HEK293 (cell line): ENCODE measurements around the gene APC2.

Source experiments
- CTCF ChIA-PET: fragments of 350-600 bp; formaldehyde crosslinking; extraction: SDS; loops from one replicate; lab custom pipeline; 2021; ENCODE audit warnings: antibody characterized with exemption; lab: Yijun Ruan, JAX
- POLR2A ChIA-PET: fragments of 300-600 bp; formaldehyde crosslinking; extraction: SDS; loops from one replicate; lab custom pipeline; 2020; ENCODE audit warnings: antibody characterized with exemption, inconsistent platforms; lab: Yijun Ruan, JAX
- H3K27ac ChIP-seq: fragments of 200-500 bp; sonication (Bioruptor generic); 2 replicates; pipeline ENCODE4 v1.5.1; 2014; ENCODE audit warnings: low read depth, low read length, control low read depth, inconsistent platforms; ENCODE audit errors: extremely low read depth
- H3K36me3 ChIP-seq, 2 experiments: fragments of 200-500 bp in 1 of 2; sonication (Bioruptor generic) in 1 of 2; 1 replicate in 1 of 2; 2 replicates in 1 of 2; pipeline ENCODE4 v1.5.1; 2014 to 2017; ENCODE audit warnings: inconsistent platforms in 2 of 2, low read length in 2 of 2; ENCODE audit not compliant: control insufficient read depth in 2 of 2, insufficient read depth in 1 of 2
- H3K4me1 ChIP-seq: fragments of 200-500 bp; sonication (Bioruptor generic); 2 replicates; pipeline ENCODE4 v1.5.1; 2014; ENCODE audit warnings: mild to moderate bottlenecking, low read length, inconsistent platforms; ENCODE audit not compliant: control insufficient read depth, insufficient read depth
- H3K4me3 ChIP-seq: 2 replicates; pipeline ENCODE4 v1.5.1; 2011; ENCODE audit warnings: low read depth, mild to moderate bottlenecking, control low read depth, low read length, moderate library complexity
- H3K9me3 ChIP-seq: fragments of 200-500 bp; sonication (Bioruptor generic); 2 replicates; pipeline ENCODE4 v1.5.1; 2014; ENCODE audit warnings: low read depth, low read length, inconsistent platforms; ENCODE audit not compliant: control insufficient read depth, insufficient read depth
- FEZF1 ChIP-seq: fragments of 450-650 bp; formaldehyde crosslinking; IDR thresholded peaks from 2 replicates; pipeline ENCODE4 v1.5.1; 2016; ENCODE audit warnings: missing biosample characterization, missing genetic modification characterization
- GLI4 ChIP-seq: fragments of 450-650 bp; formaldehyde crosslinking; IDR thresholded peaks from 2 replicates; pipeline ENCODE4 v1.5.1; 2016; ENCODE audit warnings: missing biosample characterization, missing genetic modification characterization
- GLIS1 ChIP-seq: fragments of 450-650 bp; formaldehyde crosslinking; IDR thresholded peaks from 2 replicates; pipeline ENCODE4 v1.5.1; 2016; ENCODE audit warnings: missing biosample characterization, missing genetic modification characterization
- HOXA7 ChIP-seq: sonication (generic); formaldehyde crosslinking; IDR thresholded peaks from 2 replicates; pipeline ENCODE4 v1.8.1; 2022; ENCODE audit warnings: missing genetic modification reagents, borderline replicate concordance
- HOXD13 ChIP-seq: sonication (generic); formaldehyde crosslinking; IDR thresholded peaks from 2 replicates; pipeline ENCODE4 v1.8.0; 2022; ENCODE audit warnings: missing genetic modification reagents, borderline replicate concordance
- KLF9 ChIP-seq: fragments of 450-650 bp; formaldehyde crosslinking; IDR thresholded peaks from 2 replicates; pipeline ENCODE4 v1.5.1; 2016; ENCODE audit warnings: missing biosample characterization, missing genetic modification characterization, low read depth
- SCRT2 ChIP-seq: fragments of 450-650 bp; formaldehyde crosslinking; IDR thresholded peaks from 2 replicates; pipeline ENCODE4 v1.5.1; 2016; ENCODE audit warnings: missing biosample characterization, missing genetic modification characterization
- SP3 ChIP-seq: fragments of 450-650 bp; formaldehyde crosslinking; IDR thresholded peaks from 2 replicates; pipeline ENCODE4 v1.5.1; 2016; ENCODE audit warnings: missing biosample characterization, missing genetic modification characterization
- SP7 ChIP-seq: fragments of 450-650 bp; formaldehyde crosslinking; IDR thresholded peaks from 2 replicates; pipeline ENCODE4 v1.5.1; 2016; ENCODE audit warnings: missing biosample characterization, missing genetic modification characterization
- ZBTB20 ChIP-seq: fragments of 450-650 bp; formaldehyde crosslinking; IDR thresholded peaks from 2 replicates; pipeline ENCODE4 v1.5.1; 2016; ENCODE audit warnings: missing biosample characterization, missing genetic modification characterization
- ZBTB8A ChIP-seq: fragments of 450-650 bp; formaldehyde crosslinking; IDR thresholded peaks from 2 replicates; pipeline ENCODE4 v1.5.1; 2016; ENCODE audit warnings: missing biosample characterization, missing genetic modification characterization
- ZFP69B ChIP-seq: fragments of 450-650 bp; formaldehyde crosslinking; IDR thresholded peaks from 2 replicates; pipeline ENCODE4 v1.5.1; 2016; ENCODE audit warnings: missing biosample characterization, missing genetic modification characterization
- ZNF132 ChIP-seq: fragments of 450-650 bp; formaldehyde crosslinking; IDR thresholded peaks from 2 replicates; pipeline ENCODE4 v1.5.1; 2017; ENCODE audit warnings: missing biosample characterization, missing genetic modification characterization, borderline replicate concordance
- ZNF157 ChIP-seq: fragments of 450-650 bp; formaldehyde crosslinking; IDR thresholded peaks from 2 replicates; pipeline ENCODE4 v1.5.1; 2016; ENCODE audit warnings: missing biosample characterization, missing genetic modification characterization
- ZNF169 ChIP-seq: fragments of 450-650 bp; formaldehyde crosslinking; IDR thresholded peaks from 2 replicates; pipeline ENCODE4 v1.5.1; 2016; ENCODE audit warnings: missing biosample characterization, missing genetic modification characterization
- ZNF184 ChIP-seq: fragments of 450-650 bp; IDR thresholded peaks from 2 replicates; pipeline ENCODE4 v1.5.1; 2018; ENCODE audit warnings: missing biosample characterization, mild to moderate bottlenecking, missing genetic modification characterization
- ZNF2 ChIP-seq: fragments of 450-650 bp; formaldehyde crosslinking; IDR thresholded peaks from 2 replicates; pipeline ENCODE4 v1.5.1; 2016; ENCODE audit warnings: missing biosample characterization, missing genetic modification characterization
- ZNF311 ChIP-seq: fragments of 450-650 bp; formaldehyde crosslinking; IDR thresholded peaks from 2 replicates; pipeline ENCODE4 v1.5.1; 2017; ENCODE audit warnings: missing biosample characterization, missing genetic modification characterization, borderline replicate concordance
- ZNF394 ChIP-seq: fragments of 450-650 bp; formaldehyde crosslinking; IDR thresholded peaks from 2 replicates; pipeline ENCODE4 v1.5.1; 2016; ENCODE audit warnings: missing biosample characterization, missing genetic modification characterization, mild to moderate bottlenecking, moderate library complexity, borderline replicate concordance
- ZNF48 ChIP-seq: fragments of 450-650 bp; formaldehyde crosslinking; IDR thresholded peaks from 2 replicates; pipeline ENCODE4 v1.5.1; 2016; ENCODE audit warnings: missing biosample characterization, missing genetic modification characterization
- ZNF501 ChIP-seq: fragments of 450-650 bp; formaldehyde crosslinking; IDR thresholded peaks from 2 replicates; pipeline ENCODE4 v1.5.1; 2016; ENCODE audit warnings: missing biosample characterization, missing genetic modification characterization
- ZNF580 ChIP-seq: fragments of 450-650 bp; formaldehyde crosslinking; IDR thresholded peaks from 2 replicates; pipeline ENCODE4 v1.5.1; 2016; ENCODE audit warnings: missing biosample characterization, missing genetic modification characterization
- ZNF610 ChIP-seq: fragments of 450-650 bp; formaldehyde crosslinking; IDR thresholded peaks from 2 replicates; pipeline ENCODE4 v1.5.1; 2016; ENCODE audit warnings: missing biosample characterization, missing genetic modification characterization, borderline replicate concordance
- ZNF629 ChIP-seq: fragments of 450-650 bp; formaldehyde crosslinking; IDR thresholded peaks from 2 replicates; pipeline ENCODE4 v1.5.1; 2017; ENCODE audit warnings: missing biosample characterization, missing genetic modification characterization
- ZNF645 ChIP-seq: fragments of 450-650 bp; formaldehyde crosslinking; IDR thresholded peaks from 2 replicates; pipeline ENCODE4; 2016; ENCODE audit warnings: missing biosample characterization, missing genetic modification characterization
- ZNF76 ChIP-seq: fragments of 450-650 bp; formaldehyde crosslinking; IDR thresholded peaks from 2 replicates; pipeline ENCODE4; 2016; ENCODE audit warnings: low read depth, missing biosample characterization, missing genetic modification characterization, borderline replicate concordance
- ZNF830 ChIP-seq: fragments of 450-650 bp; IDR thresholded peaks from 2 replicates; pipeline ENCODE4 v1.5.0; 2018; ENCODE audit warnings: missing biosample characterization, missing genetic modification characterization, low read depth, mild to moderate bottlenecking, moderate library complexity
- ZSCAN30 ChIP-seq: fragments of 450-650 bp; IDR thresholded peaks from 2 replicates; pipeline ENCODE4 v1.5.1; 2018; ENCODE audit warnings: missing biosample characterization, mild to moderate bottlenecking, missing genetic modification characterization, moderate library complexity
- TF ChIP-seq, protein P1 (sequence below): fragments of 450-650 bp; formaldehyde crosslinking; IDR thresholded peaks from 2 replicates; pipeline ENCODE4 v1.5.1; 2016; ENCODE audit warnings: missing biosample characterization, missing genetic modification characterization
- TF ChIP-seq, protein P2 (sequence below): fragments of 450-650 bp; formaldehyde crosslinking; IDR thresholded peaks from 2 replicates; pipeline ENCODE4 v1.5.1; 2017; ENCODE audit warnings: missing biosample characterization, missing genetic modification characterization
- TF ChIP-seq, protein P3 (sequence below): fragments of 450-650 bp; formaldehyde crosslinking; IDR thresholded peaks from 2 replicates; pipeline ENCODE4 v1.5.1; 2017; ENCODE audit warnings: missing biosample characterization, missing genetic modification characterization

Gene APC2

GRCh38 chr19:1441677-1442438 lies 8.1 kb upstream of the APC2 start (continued):
- TF ChIP-seq ZNF830 (tag by site-specific recombination) (no peak), ZNF2 (tag by site-specific recombination) (no peak; the same call in 1 of the 2 replicates), ZNF311 (no peak), ZNF394 (no peak), HOXA7 (CRISPR knock-in tag) (no peak), ZBTB20 (peak; percentile 19; the same call in 1 of the 2 replicates), ZNF580 (tag by site-specific recombination) (no peak), KLF9 (tag by site-specific recombination) (no peak), ZNF76 (no peak), ZNF132 (tag by site-specific recombination) (no peak), HOXD13 (no peak), ZNF645 (tag by site-specific recombination) (no peak), SP7 (tag by site-specific recombination) (no peak), GLIS1 (tag by site-specific recombination) (peak; percentile 45; the same call in 1 of the 2 replicates), SP3 (tag by site-specific recombination) (no peak), ZSCAN30 (tag by site-specific recombination) (peak; percentile 58; the same call in 1 of the 2 replicates), ZNF501 (tag by site-specific recombination) (no peak), SCRT2 (tag by site-specific recombination) (no peak), ZNF48 (no peak), FEZF1 (tag by site-specific recombination) (no peak), ZNF157 (no peak), ZNF169 (tag by site-specific recombination) (no peak)
- TF ChIP-seq, protein P1, sequence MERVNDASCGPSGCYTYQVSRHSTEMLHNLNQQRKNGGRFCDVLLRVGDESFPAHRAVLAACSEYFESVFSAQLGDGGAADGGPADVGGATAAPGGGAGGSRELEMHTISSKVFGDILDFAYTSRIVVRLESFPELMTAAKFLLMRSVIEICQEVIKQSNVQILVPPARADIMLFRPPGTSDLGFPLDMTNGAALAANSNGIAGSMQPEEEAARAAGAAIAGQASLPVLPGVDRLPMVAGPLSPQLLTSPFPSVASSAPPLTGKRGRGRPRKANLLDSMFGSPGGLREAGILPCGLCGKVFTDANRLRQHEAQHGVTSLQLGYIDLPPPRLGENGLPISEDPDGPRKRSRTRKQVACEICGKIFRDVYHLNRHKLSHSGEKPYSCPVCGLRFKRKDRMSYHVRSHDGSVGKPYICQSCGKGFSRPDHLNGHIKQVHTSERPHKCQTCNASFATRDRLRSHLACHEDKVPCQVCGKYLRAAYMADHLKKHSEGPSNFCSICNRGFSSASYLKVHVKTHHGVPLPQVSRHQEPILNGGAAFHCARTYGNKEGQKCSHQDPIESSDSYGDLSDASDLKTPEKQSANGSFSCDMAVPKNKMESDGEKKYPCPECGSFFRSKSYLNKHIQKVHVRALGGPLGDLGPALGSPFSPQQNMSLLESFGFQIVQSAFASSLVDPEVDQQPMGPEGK (tag by site-specific recombination) = peak; percentile 68; the same call in 1 of the 2 replicates
- TF ChIP-seq, all 188 proteins: peak for 15

- CTCF ChIA-PET = interaction anchor here (0.5 to 3.2 kb wide), 9 partner anchors 9 to 675 kb away, joined by 3 to 21 read pairs (median 4); no protein-coding TSS in a partner anchor
- H3K4me1 ChIP-seq = peaks cover 12% of the 10 kb centered on the region; the same call in 1 of the 2 replicates
- POLR2A ChIA-PET = interaction anchor here (0.5 to 2.4 kb wide), 8 partner anchors 13 to 331 kb away, joined by 3 to 7 read pairs (median 4); partner anchors contain the start of gene REEP6
- peak overlapping the region; percentile 39 for H3K4me3 ChIP-seq
- peaks cover 9 to 24% of the 10 kb centered on the region in 2 experiments; a peak in 2 of 3 replicates for H3K36me3 ChIP-seq
- H3K27ac ChIP-seq = no peak overlapping the region; the same call in 1 of the 2 replicates
- H3K9me3 ChIP-seq = no peaks in the 10 kb centered on the region
- TF ChIP-seq ZNF629 (peak; percentile 70), ZFP69B (tag by site-specific recombination) (peak; percentile 71), GLI4 (tag by site-specific recombination) (peak; percentile 63; the same call in 1 of the 2 replicates), ZNF184 (tag by site-specific recombination) (peak; percentile 36; the same call in 1 of the 2 replicates), ZBTB8A (tag by site-specific recombination) (peak; percentile 93), ZNF610 (no peak; the same call in 1 of the 2 replicates)
- TF ChIP-seq, protein P2, sequence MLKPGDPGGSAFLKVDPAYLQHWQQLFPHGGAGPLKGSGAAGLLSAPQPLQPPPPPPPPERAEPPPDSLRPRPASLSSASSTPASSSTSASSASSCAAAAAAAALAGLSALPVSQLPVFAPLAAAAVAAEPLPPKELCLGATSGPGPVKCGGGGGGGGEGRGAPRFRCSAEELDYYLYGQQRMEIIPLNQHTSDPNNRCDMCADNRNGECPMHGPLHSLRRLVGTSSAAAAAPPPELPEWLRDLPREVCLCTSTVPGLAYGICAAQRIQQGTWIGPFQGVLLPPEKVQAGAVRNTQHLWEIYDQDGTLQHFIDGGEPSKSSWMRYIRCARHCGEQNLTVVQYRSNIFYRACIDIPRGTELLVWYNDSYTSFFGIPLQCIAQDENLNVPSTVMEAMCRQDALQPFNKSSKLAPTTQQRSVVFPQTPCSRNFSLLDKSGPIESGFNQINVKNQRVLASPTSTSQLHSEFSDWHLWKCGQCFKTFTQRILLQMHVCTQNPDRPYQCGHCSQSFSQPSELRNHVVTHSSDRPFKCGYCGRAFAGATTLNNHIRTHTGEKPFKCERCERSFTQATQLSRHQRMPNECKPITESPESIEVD (tag by site-specific recombination) = no peak
- TF ChIP-seq, protein P3, sequence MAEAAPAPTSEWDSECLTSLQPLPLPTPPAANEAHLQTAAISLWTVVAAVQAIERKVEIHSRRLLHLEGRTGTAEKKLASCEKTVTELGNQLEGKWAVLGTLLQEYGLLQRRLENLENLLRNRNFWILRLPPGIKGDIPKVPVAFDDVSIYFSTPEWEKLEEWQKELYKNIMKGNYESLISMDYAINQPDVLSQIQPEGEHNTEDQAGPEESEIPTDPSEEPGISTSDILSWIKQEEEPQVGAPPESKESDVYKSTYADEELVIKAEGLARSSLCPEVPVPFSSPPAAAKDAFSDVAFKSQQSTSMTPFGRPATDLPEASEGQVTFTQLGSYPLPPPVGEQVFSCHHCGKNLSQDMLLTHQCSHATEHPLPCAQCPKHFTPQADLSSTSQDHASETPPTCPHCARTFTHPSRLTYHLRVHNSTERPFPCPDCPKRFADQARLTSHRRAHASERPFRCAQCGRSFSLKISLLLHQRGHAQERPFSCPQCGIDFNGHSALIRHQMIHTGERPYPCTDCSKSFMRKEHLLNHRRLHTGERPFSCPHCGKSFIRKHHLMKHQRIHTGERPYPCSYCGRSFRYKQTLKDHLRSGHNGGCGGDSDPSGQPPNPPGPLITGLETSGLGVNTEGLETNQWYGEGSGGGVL (tag by site-specific recombination) = peak; percentile 82
Measured at GRCh38 chr19:1445185-1445931, 4.6 kb upstream of the APC2 start.
